LNCAP (cell line): ENCODE measurements around the gene RSPH9.

ENCODE experiments used
- CTCF ChIP-seq: fragments of 450-650 bp; IDR thresholded peaks from 2 replicates; pipeline ENCODE4 v1.5.1; 2017; ENCODE audit warnings: mild to moderate bottlenecking

Gene RSPH9

GRCh38 chr6:43644940-43645612, at the start of gene RSPH9:
RSPH9 (plus strand) TSS chr6:43645036; CDS start chr6:43645099, 63 bp downstream.
- no peak for TF ChIP-seq CTCF

GRCh38 chr6:43600595-43600994, 44.2 kb upstream of the RSPH9 start:
- no peak for TF ChIP-seq CTCF

GRCh38 chr6:43604174-43604573, 40.7 kb upstream of the RSPH9 start:
- no peak for TF ChIP-seq CTCF

- TF ChIP-seq CTCF: no peak
Measured at GRCh38 chr6:43606019-43606418, 38.8 kb upstream of the RSPH9 start.

GRCh38 chr6:43608310-43608763, 36.5 kb upstream of the RSPH9 start:
- TF ChIP-seq CTCF: peak; percentile 74

DNA sequence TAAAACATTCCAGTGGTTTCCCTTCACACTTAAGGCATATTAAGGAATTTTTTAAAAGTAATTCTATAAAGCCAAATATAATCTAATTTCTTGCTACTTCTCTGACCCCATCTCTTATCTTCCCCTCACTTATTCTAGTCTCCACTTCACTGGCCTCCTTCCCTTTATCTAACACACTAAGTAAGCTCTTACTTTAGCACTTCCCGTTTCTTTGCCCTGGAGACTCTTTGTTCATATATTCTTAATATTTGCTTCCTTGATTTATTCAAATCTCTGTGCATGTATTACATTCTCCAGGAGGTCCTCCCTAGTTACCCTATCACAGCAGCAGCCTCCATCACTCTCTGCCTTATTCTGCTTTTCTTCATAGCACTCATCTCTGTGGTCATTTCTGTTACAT, 36.0 kb upstream of the RSPH9 start:
- TF ChIP-seq CTCF: no peak

DNA sequence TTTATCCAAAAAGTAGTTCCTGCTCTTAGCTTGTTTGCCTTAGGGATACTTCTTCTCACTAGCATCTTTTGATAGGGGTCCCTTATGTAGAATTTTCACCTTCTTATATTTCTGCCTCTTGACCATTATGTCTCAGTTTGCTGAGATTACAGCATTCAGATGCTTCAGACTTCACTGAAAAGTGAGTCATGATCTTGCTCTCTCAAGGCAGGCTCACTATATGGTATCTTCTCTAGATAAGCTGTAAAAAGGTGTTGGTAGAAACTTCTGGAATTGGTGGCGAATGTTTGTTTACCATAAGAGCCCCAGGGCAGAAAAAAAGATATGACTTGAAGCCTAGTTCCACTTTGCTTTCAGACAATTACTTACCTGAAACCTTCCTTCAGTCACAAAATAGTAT, 35.4 kb upstream of the RSPH9 start:
- TF ChIP-seq CTCF: no peak

DNA sequence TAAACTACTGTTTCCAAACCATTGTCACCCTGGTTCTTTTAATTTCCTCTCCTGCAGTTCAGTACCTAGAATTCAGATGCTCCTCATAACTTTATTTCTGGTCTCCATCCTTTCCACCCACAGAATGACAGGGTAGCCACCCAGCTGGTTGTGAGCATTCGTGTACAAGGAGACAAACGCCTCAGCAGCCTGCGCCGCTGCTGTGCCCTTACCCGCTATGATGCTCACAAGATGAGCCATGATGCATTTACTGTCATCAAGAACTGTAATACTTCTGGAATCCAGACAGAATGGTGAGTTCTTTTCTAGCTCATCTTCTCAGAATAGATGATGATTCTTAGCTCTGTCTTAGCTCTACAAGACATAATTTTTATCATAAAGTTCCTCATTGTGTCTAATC, 34.4 kb upstream of the RSPH9 start:
- TF ChIP-seq CTCF: no peak
